GM18858 (cell line): ENCODE measurements around the gene LIAS.

Source experiments
- ATAC-seq: cut with Tn5 transposase; IDR thresholded peaks from one replicate; pipeline ENCODE4 v1.9.1; 2021; ENCODE audit not compliant: unreplicated experiment

LIAS gene

GRCh38 chr4:39527296-39528060, 68.6 kb downstream of the LIAS start, which contains the start of gene UGDH:
Gene UGDH, minus strand, starts transcription at chr4:39527439. Its CDS starts 5,927 bp downstream, at chr4:39521512.
- peak; percentile 88 for ATAC-seq

GRCh38 chr4:39528061-39528465, 69.2 kb downstream of the LIAS start:
- no peak for ATAC-seq
